Motor neuron (in vitro differentiated cells): Measurements from ENCODE around the gene PCSK6. TPM values are rescaled to one million over a fixed set of nuclear protein-coding genes. Genes with fewer than 3 reads are reported as not detected.

ENCODE experiments used
- ATAC-seq, 8 experiments: fragments of 200-7000 bp; cut with Tn5 transposase; replicated peaks in 6 of 8; 2 replicates each; pipeline ENCODE4 v1.8.0; 2021; ENCODE audit warnings: mild to moderate bottlenecking in 8 of 8, moderate library complexity in 8 of 8
- H3K27ac ChIP-seq, 2 donors: fragments of 250-450 bp; sonication (Bioruptor Pico); 2 replicates each; pipeline ENCODE4 v1.9.0; 2021; ENCODE audit warnings: antibody characterized with exemption in 2 of 2, mild to moderate bottlenecking in 2 of 2, moderate library complexity in 1 of 2
- H3K4me1 ChIP-seq, 2 donors: fragments of 250-450 bp; sonication (Bioruptor Pico); replicated peaks in 1 of 2; 2 replicates each; pipeline ENCODE4 v1.6.1; 2021; ENCODE audit warnings: antibody characterized with exemption in 2 of 2, mild to moderate bottlenecking in 2 of 2, moderate library complexity in 1 of 2
- H3K4me3 ChIP-seq, 5 donors: fragments of 250-450 bp; sonication (Bioruptor Pico); 2 replicates each; pipeline ENCODE4 v1.9.0; 2021; ENCODE audit warnings: antibody characterized with exemption in 5 of 5, mild to moderate bottlenecking in 5 of 5, moderate library complexity in 4 of 5
- WGBS, 10 experiments: fragments of 450-650 bp; shearing (Covaris generic); methylation state at CpG; one replicate each; pipeline ENCODE4 v1.0.0; 2022; 5-methylcytosine and 5-hydroxymethylcytosine counted together
- in situ Hi-C, 9 experiments: fragments of 400-800 bp; cut with MboI; loops; one replicate each; pipeline ENCODE4 v1.15.0; 2021; ENCODE audit warnings: low sequenced_read_pairs in 9 of 9, low pct_unique_long_range_greater_than_20kb in 2 of 9; ENCODE audit not compliant: unreplicated experiment in 9 of 9
- total RNA-seq, 8 experiments: library from RNA; unstranded; fragments of 300-600 nt; gene quantifications; 2 replicates each; pipeline versions ENCODE4 v1.2.3 to v1.2.4, GENCODE V29; 2022

The PCSK6 gene
- total RNA-seq, 8 experiments from 2014 or later, result 1.5 to 9.9 (median 3.7) TPM

GRCh38 chr15:101448336-101448735 lies 41.2 kb downstream of the PCSK6 start:
- Histone ChIP-seq H3K27ac (no peak overlapping the region), H3K4me1 (peaks cover 0 to 6% of the 10 kb centered on the region in 2 donors), H3K4me3 (no peak overlapping the region)
- 40 to 100% (median 83%) methylated on average over 1 to 2 of the region's 3 CpGs; no CpG with 5 or more reads in 3 of the 10 experiments for WGBS, 10 experiments
- in situ Hi-C loops, result no loop called here
- no peak for ATAC-seq

GRCh38 chr15:101447561-101448071 lies 41.9 kb downstream of the PCSK6 start:
- ATAC-seq, result no peak
- Histone ChIP-seq H3K27ac (no peak overlapping the region), H3K4me1 (peaks cover 0 to 6% of the 10 kb centered on the region in 2 donors), H3K4me3 (no peak overlapping the region)
- in situ Hi-C loops, result no loop called here
- 17 to 100% (median 85%) methylated on average over 1 to 16 of the region's 20 CpGs; no CpG with 5 or more reads in 2 of the 10 experiments for WGBS, 10 experiments

- in situ Hi-C loops, result no loop called here
- Histone ChIP-seq H3K4me1 (peaks cover 0 to 6% of the 10 kb centered on the region in 2 donors), H3K27ac (no peak overlapping the region), H3K4me3 (no peak overlapping the region)
- 100% methylated on average over 1 of the region's 2 CpGs; no CpG with 5 or more reads in 9 of the 10 experiments for WGBS, 10 experiments
- ATAC-seq, result no peak
Observed at GRCh38 chr15:101447168-101447533, 42.4 kb downstream of the PCSK6 start.

- peaks cover 0 to 6% of the 10 kb centered on the region in 2 donors for H3K4me1 ChIP-seq
- in situ Hi-C loops, result no loop called here
- 0 to 80% (median 38%) methylated on average over 1 to 9 of the region's 12 CpGs; no CpG with 5 or more reads in 3 of the 10 experiments for WGBS, 10 experiments
- no peak overlapping the region for H3K27ac ChIP-seq
- H3K4me3 ChIP-seq, result no peak overlapping the region
- ATAC-seq, result peak in 2 of 8 experiments; percentile 43 to 53
Observed at GRCh38 chr15:101446518-101447167, 42.9 kb downstream of the PCSK6 start.

- Histone ChIP-seq H3K27ac (no peak overlapping the region), H3K4me1 (peaks cover 0 to 4% of the 10 kb centered on the region in 2 donors), H3K4me3 (no peak overlapping the region)
- in situ Hi-C loops, result no loop called here
- WGBS, 10 experiments, result 12 to 100% (median 79%) methylated on average over 1 to 20 of the region's 22 CpGs; no CpG with 5 or more reads in 1 of the 10 experiments
- ATAC-seq, result peak in 3 of 8 experiments; percentile 40 to 88 (median 81)
Observed at GRCh38 chr15:101445562-101446517, 43.7 kb downstream of the PCSK6 start.

- WGBS, 10 experiments, result 77 to 100% (median 93%) methylated on average over 2 to 11 of the region's 12 CpGs
- Histone ChIP-seq H3K4me1 (no peaks in the 10 kb centered on the region), H3K27ac (no peak overlapping the region), H3K4me3 (no peak overlapping the region)
- no peak for ATAC-seq
- in situ Hi-C loops, result no loop called here
Observed at GRCh38 chr15:101444807-101445508, 44.5 kb downstream of the PCSK6 start.

GRCh38 chr15:101444015-101444414 lies 45.5 kb downstream of the PCSK6 start:
- Histone ChIP-seq H3K4me3 (no peak overlapping the region), H3K4me1 (no peaks in the 10 kb centered on the region), H3K27ac (no peak overlapping the region)
- in situ Hi-C loops, result no loop called here
- WGBS, 10 experiments, result 0 to 100% (median 80%) methylated on average over 1 to 4 of the region's 8 CpGs; no CpG with 5 or more reads in 3 of the 10 experiments
- no peak for ATAC-seq

- WGBS, 10 experiments, result 86 to 100% (median 97%) methylated on average over 2 to 6 of the region's 6 CpGs; no CpG with 5 or more reads in 3 of the 10 experiments
- H3K27ac ChIP-seq, result no peak overlapping the region
- in situ Hi-C loops, result no loop called here
- no peaks in the 10 kb centered on the region for H3K4me1 ChIP-seq
- H3K4me3 ChIP-seq, result no peak overlapping the region
- no peak for ATAC-seq
Observed at GRCh38 chr15:101442272-101442671, 47.2 kb downstream of the PCSK6 start.

- WGBS, 10 experiments, result 4 to 64% (median 45%) methylated on average over 3 to 11 of the region's 11 CpGs; no CpG with 5 or more reads in 2 of the 10 experiments
- Histone ChIP-seq H3K4me3 (no peak overlapping the region), H3K4me1 (no peaks in the 10 kb centered on the region), H3K27ac (no peak overlapping the region)
- ATAC-seq, result no peak
- in situ Hi-C loops, result no loop called here
Observed at GRCh38 chr15:101441696-101442095, 47.8 kb downstream of the PCSK6 start.

GRCh38 chr15:101440846-101441590 lies 48.5 kb downstream of the PCSK6 start:
- H3K4me3 ChIP-seq, result no peak overlapping the region
- 0 to 82% (median 62%) methylated on average over 1 to 7 of the region's 7 CpGs; no CpG with 5 or more reads in 2 of the 10 experiments for WGBS, 10 experiments
- H3K4me1 ChIP-seq, result no peaks in the 10 kb centered on the region
- H3K27ac ChIP-seq, result no peak overlapping the region
- peak in 1 of 8 experiments; percentile 38 for ATAC-seq
- in situ Hi-C loops, result no loop called here

- no peak overlapping the region for H3K4me3 ChIP-seq
- no peaks in the 10 kb centered on the region for H3K4me1 ChIP-seq
- 2 to 94% (median 91%) methylated on average over 4 to 7 of the region's 7 CpGs for WGBS, 10 experiments
- in situ Hi-C loops, result no loop called here
- no peak overlapping the region for H3K27ac ChIP-seq
- peak in 3 of 8 experiments; percentile 47 to 88 (median 71) for ATAC-seq
Observed at GRCh38 chr15:101439920-101440319, 49.6 kb downstream of the PCSK6 start.

GRCh38 chr15:101439285-101439919 lies 50.1 kb downstream of the PCSK6 start:
- peak in 2 of 8 experiments; percentile 28 to 63 for ATAC-seq

More at GRCh38 chr15:101439285-101439919, 50.1 kb downstream of the PCSK6 start:
- Histone ChIP-seq H3K4me3 (no peak overlapping the region), H3K27ac (no peak overlapping the region), H3K4me1 (no peaks in the 10 kb centered on the region)
- 10 to 100% (median 85%) methylated on average over 1 to 8 of the region's 8 CpGs; no CpG with 5 or more reads in 2 of the 10 experiments for WGBS, 10 experiments
- in situ Hi-C loops, result no loop called here
